NCI-H2029 (cell line): ENCODE data around the gene CD274.

ENCODE experiments used
- DNase-seq: peaks from one replicate; lab custom pipeline; 2025; lab: John Stamatoyannopoulos, UW

CD274 gene

GRCh38 chr9:5500441-5501235 is 50.3 kb downstream of the CD274 start:
- peak; percentile 31 for DNase-seq

GRCh38 chr9:5502553-5502952 is 52.2 kb downstream of the CD274 start:
- DNase-seq, result no peak

- DNase-seq, result no peak
Measured at GRCh38 chr9:5509573-5509972, 59.2 kb downstream of the CD274 start.

DNA sequence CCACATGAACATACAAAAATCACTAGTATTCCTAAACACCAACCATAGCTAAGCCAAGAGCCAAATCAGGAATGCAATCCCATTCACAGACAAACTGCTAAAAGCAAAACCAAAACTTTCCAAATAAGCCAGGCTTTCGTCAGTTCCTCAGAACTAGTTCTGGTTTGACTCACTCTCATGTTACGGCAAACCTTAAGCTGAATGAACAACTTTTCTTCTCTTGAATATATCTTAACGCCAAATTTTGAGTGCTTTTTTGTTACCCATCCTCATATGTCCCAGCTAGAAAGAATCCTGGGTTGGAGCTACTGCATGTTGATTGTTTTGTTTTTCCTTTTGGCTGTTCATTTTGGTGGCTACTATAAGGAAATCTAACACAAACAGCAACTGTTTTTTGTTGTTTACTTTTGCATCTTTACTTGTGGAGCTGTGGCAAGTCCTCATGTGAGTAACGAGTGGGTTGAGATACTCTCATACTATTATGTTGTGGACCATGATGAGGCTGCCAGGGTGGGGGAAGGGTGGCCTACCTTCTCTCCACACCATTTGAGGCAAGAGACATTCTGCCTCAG is 60.1 kb downstream of the CD274 start, which contains the start of gene PDCD1LG2:
PDCD1LG2 (plus strand) TSS at position 172 of the 572 bp plus-strand sequence. CDS start 12,016 bp downstream, outside the sequence.
- no peak for DNase-seq

DNA sequence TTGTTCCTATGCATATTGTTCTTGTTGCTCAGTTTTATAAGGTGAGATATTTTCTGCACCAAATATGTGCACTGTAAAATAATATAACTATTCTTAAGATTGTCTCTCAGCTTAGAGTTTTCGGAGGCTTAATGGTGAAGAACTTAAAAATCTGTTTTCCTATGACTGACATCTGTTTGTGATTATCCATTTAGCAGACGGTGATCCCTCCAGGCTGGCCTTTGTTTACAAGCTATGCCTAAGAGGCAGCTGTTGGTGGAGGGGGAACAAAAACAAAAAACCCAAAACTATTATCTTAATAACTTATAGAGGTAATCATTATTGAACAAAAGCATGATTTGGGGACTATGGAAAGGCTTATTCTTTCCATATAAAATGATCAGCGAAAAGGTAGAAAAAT is 60.6 kb downstream of the CD274 start:
- DNase-seq, result no peak

- DNase-seq, result no peak
Measured at GRCh38 chr9:5511476-5511875, 61.1 kb downstream of the CD274 start.

DNA sequence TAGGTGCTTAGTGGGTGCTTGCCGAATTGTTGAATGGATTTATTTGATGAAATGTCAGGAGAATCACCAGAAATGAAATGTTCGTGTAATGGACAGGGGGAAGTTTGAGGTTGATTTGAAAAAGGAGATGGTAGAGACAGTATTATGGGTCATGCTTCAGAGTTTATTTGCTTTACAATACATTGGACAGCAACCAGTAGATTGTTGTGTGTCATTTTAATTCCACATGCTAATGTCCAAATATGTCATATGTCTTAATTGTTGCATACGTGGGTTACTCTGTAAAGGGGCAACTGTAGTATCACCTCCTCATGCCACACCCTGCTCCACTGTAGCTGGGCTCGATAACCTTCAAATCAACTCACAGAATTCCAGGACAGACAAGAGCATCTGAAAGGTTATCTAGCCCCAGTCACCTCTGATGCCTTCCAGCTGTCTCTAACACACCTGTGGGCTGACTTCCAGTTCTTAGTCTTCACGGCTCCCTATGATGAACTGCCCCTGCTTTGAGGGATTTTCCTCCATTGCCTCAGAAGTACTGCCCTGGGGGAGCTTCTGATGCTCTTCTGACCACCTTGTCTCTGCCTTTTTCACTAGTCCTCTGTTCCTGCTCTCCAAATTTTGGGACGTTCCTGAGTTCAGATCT is 61.7 kb downstream of the CD274 start:
- no peak for DNase-seq

GRCh38 chr9:5512658-5513452 is 62.5 kb downstream of the CD274 start:
- no peak for DNase-seq

GRCh38 chr9:5513966-5514616 is 63.7 kb downstream of the CD274 start:
- DNase-seq, result no peak

GRCh38 chr9:5514617-5515260 is 64.4 kb downstream of the CD274 start:
- no peak for DNase-seq

GRCh38 chr9:5515261-5515650 is 64.9 kb downstream of the CD274 start:
- no peak for DNase-seq

- no peak for DNase-seq
Measured at GRCh38 chr9:5516453-5517220, 66.3 kb downstream of the CD274 start.

DNA sequence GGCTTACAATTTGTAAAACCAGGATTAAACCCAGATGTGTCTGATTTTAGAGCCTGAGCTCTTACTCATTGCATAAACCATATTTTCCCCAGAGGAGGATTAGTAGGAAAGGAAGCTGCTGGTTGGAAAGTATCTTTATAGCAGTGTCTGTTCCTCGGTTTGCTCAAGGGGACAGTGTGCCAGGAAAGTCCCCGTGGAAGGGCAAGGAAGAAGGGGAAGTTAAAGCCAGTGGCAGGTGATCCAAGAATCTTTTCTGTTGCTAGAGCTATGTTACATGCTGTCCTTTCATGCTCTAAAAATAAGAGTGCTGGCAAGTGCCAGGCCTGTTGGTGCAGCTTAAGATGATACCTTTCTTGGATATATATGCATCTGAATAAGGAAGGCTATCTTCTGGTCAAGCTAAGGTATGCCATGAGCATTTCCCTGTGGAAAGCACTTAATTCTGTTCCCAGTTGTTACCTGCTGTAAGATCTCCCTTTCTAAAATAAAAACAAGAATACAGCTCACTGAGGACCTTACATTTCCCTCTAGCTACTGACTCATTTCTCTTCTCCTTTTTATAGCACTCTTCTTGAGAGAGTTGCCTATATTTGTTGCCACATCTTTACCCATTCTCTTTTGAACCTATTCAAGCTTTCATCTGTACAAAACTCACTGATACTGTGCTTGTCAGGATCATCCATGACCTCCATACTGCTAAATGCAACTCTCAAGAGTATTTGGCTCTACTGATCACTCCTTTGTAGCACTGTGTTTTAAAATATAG is 68.0 kb downstream of the CD274 start:
- no peak for DNase-seq

- no peak for DNase-seq
Measured at GRCh38 chr9:5518937-5519319, 68.6 kb downstream of the CD274 start.
